Measurements from ENCODE around the gene S100A6.

DNA sequence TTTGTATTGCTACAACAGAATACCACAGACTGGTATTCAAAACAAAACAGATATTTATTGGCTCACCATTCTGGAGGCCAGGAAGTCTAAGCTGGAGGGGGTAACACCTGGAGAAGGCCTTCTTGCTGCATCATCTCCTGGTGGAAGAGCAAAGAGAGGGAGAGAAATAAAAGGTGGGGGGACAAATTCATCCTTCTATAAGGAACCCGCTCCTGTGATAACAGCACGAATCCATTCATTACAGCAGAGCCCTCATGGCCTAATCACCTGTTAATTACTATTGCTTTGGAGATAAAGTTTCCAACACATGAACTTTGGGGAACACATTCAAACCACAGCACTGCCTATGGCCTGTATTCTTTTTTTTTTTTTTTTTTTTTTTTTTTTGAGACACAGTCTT, 24.4 kb upstream of the S100A6 start:
- TF ChIP-seq POLR2A (IDR thresholded peaks at IDR 0.05; ENCODE audit: low read depth, low read length) (no peak), EZH2 (IDR thresholded peaks at IDR 0.05; ENCODE audit: borderline replicate concordance, low read depth, low read length, severe bottlenecking) (no peak)
- TF ChIP-seq, protein P1, sequence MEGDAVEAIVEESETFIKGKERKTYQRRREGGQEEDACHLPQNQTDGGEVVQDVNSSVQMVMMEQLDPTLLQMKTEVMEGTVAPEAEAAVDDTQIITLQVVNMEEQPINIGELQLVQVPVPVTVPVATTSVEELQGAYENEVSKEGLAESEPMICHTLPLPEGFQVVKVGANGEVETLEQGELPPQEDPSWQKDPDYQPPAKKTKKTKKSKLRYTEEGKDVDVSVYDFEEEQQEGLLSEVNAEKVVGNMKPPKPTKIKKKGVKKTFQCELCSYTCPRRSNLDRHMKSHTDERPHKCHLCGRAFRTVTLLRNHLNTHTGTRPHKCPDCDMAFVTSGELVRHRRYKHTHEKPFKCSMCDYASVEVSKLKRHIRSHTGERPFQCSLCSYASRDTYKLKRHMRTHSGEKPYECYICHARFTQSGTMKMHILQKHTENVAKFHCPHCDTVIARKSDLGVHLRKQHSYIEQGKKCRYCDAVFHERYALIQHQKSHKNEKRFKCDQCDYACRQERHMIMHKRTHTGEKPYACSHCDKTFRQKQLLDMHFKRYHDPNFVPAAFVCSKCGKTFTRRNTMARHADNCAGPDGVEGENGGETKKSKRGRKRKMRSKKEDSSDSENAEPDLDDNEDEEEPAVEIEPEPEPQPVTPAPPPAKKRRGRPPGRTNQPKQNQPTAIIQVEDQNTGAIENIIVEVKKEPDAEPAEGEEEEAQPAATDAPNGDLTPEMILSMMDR (IDR thresholded peaks at IDR 0.05; ENCODE audit: extremely low read depth in 1 of 2, insufficient read depth in 1 of 2, low read depth in 1 of 2, low read length in 2 of 2), result no peak
